ENCODE data around the gene RHOB. TPM values are rescaled to one million over a fixed set of nuclear protein-coding genes. Genes with fewer than 3 reads are reported as not detected.
A peak's percentile ranks its signal among the peaks of the same experiment; 100 is the strongest.

RHOB gene
- polyA plus RNA-seq, 3 donors: 43.3 to 602 (median 66.3) TPM

DNA sequence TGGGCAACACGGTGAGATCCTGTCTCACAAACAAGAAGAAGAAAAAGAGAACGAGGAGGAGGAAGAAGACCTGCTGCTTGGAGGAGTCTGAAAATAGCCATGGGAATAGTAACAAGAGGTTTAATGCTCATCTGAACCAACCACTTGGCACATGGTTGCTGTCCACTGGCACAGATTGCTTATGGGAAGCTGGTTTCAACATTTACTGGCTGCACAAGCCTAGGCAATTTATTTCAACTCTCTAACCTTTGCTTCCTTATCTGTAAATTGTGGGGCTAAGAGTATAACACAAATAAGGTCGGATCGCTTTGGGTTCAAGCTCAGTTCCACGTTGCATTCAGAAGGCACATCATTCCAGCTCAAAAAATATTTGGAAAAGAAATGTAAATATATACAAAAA, 14.2 kb upstream of the RHOB start:
- Histone ChIP-seq H2AFZ (ENCODE audit: insufficient read depth, low read depth, low read length, poor library complexity, severe bottlenecking) (no peak overlapping the region), H3K4me3 (replicated peaks in 1 of 3; ENCODE audit: low read depth in 2 of 3, low read length in 3 of 3) (no peak overlapping the region), H3K4me1 (ENCODE audit: control insufficient read depth in 1 of 2, insufficient read depth in 2 of 2, low read length in 2 of 2) (peaks cover 56 to 61% of the 10 kb centered on the region in 2 donors), H4K20me1 (ENCODE audit: insufficient read depth, low read length) (no peaks in the 10 kb centered on the region), H3K27ac (ENCODE audit: low read depth in 1 of 2, low read length in 2 of 2) (peak overlapping the region; percentile 8 to 46), H3K4me2 (replicated peaks; ENCODE audit: extremely low read depth, low read length, poor library complexity, severe bottlenecking) (no peak overlapping the region), H3K27me3 (ENCODE audit: control insufficient read depth in 2 of 2, insufficient read depth in 2 of 2, low read length in 2 of 2) (no peaks in the 10 kb centered on the region), H3K9me3 (replicated peaks in 1 of 2; ENCODE audit: control insufficient read depth in 1 of 2, insufficient read depth in 1 of 2, low read length in 2 of 2) (no peaks in the 10 kb centered on the region), H3K79me2 (ENCODE audit: insufficient read depth, low read length) (no peaks in the 10 kb centered on the region), H3K9ac (ENCODE audit: insufficient read depth, low read length, poor library complexity, severe bottlenecking) (no peak overlapping the region), H3K36me3 (replicated peaks in 1 of 2; ENCODE audit: control insufficient read depth in 1 of 2, insufficient read depth in 2 of 2, low read length in 2 of 2) (no peaks in the 10 kb centered on the region)
- TF ChIP-seq, protein P1, sequence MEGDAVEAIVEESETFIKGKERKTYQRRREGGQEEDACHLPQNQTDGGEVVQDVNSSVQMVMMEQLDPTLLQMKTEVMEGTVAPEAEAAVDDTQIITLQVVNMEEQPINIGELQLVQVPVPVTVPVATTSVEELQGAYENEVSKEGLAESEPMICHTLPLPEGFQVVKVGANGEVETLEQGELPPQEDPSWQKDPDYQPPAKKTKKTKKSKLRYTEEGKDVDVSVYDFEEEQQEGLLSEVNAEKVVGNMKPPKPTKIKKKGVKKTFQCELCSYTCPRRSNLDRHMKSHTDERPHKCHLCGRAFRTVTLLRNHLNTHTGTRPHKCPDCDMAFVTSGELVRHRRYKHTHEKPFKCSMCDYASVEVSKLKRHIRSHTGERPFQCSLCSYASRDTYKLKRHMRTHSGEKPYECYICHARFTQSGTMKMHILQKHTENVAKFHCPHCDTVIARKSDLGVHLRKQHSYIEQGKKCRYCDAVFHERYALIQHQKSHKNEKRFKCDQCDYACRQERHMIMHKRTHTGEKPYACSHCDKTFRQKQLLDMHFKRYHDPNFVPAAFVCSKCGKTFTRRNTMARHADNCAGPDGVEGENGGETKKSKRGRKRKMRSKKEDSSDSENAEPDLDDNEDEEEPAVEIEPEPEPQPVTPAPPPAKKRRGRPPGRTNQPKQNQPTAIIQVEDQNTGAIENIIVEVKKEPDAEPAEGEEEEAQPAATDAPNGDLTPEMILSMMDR (IDR thresholded peaks at IDR 0.05): no peak
- 6% methylated on average over 2 of the region's 5 CpGs for WGBS (ENCODE audit: insufficient coverage)
- Mint-ChIP-seq H3K36me3 (peaks cover 6% of the 10 kb centered on the region in 2 donors), H3K4me1 (peaks cover 65% of the 10 kb centered on the region), H3K9me3 (peaks cover 0 to 2% (median 0%) of the 10 kb centered on the region in 7 donors), H3K27ac (peak overlapping the region in 6 of 7 donors; percentile 49 to 81 (median 65)), H3K27me3 (ENCODE audit: low read depth in 3 of 3) (peaks cover 0 to 2% (median 1%) of the 10 kb centered on the region in 3 donors), H3K4me3 (peak overlapping the region in 1 of 2 donors; percentile 72)
- DNase-seq: no peak
- intact Hi-C loops (cut with micrococcal nuclease): no loop called here

DNA sequence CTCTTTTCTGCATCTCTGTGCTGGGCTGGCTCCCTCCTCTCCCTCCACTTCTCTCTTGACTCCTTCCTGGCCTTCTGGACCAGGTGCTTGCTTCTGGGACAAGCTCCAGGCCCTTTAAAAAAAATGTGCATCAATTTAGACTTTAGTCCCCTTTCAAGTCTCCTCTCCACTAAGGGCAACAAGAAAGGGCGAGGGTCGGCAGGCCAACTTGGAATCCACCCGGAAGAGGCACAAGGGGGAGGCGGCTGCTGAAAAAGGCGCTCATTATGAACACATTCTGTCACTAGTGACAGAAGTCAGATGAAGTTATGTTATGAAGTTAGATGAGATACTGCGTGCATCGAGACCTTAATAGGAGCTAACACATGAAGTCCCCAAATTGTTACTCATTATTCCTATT, 13.6 kb upstream of the RHOB start:
- no peaks in the 10 kb centered on the region for H3K9me3 ChIP-seq (replicated peaks in 1 of 2; ENCODE audit: control insufficient read depth in 1 of 2, insufficient read depth in 1 of 2, low read length in 2 of 2)
- intact Hi-C loops (cut with micrococcal nuclease): no loop called here
- H3K27me3 Mint-ChIP-seq (ENCODE audit: low read depth in 3 of 3): peaks cover 0 to 2% (median 1%) of the 10 kb centered on the region in 3 donors
- no peaks in the 10 kb centered on the region for H3K27me3 ChIP-seq (ENCODE audit: control insufficient read depth in 2 of 2, insufficient read depth in 2 of 2, low read length in 2 of 2)
- H2AFZ ChIP-seq (ENCODE audit: insufficient read depth, low read depth, low read length, poor library complexity, severe bottlenecking): no peak overlapping the region
- peak overlapping the region in 5 of 7 donors; percentile 33 to 80 (median 72) for H3K27ac Mint-ChIP-seq
- DNase-seq: no peak
- peaks cover 56 to 61% of the 10 kb centered on the region in 2 donors for H3K4me1 ChIP-seq (ENCODE audit: control insufficient read depth in 1 of 2, insufficient read depth in 2 of 2, low read length in 2 of 2)
- peaks cover 0 to 2% (median 0%) of the 10 kb centered on the region in 7 donors for H3K9me3 Mint-ChIP-seq
- no peaks in the 10 kb centered on the region for H3K36me3 ChIP-seq (replicated peaks in 1 of 2; ENCODE audit: control insufficient read depth in 1 of 2, insufficient read depth in 2 of 2, low read length in 2 of 2)
- H3K4me3 Mint-ChIP-seq: no peak overlapping the region
- H3K4me3 ChIP-seq (replicated peaks in 1 of 3; ENCODE audit: low read depth in 2 of 3, low read length in 3 of 3): no peak overlapping the region
- H4K20me1 ChIP-seq (ENCODE audit: insufficient read depth, low read length): no peaks in the 10 kb centered on the region
- H3K36me3 Mint-ChIP-seq: peaks cover 6% of the 10 kb centered on the region in 2 donors
- 95% methylated on average over 3 of the region's 7 CpGs for WGBS (ENCODE audit: insufficient coverage)
- TF ChIP-seq, protein P1 (IDR thresholded peaks at IDR 0.05): no peak
- no peak overlapping the region for H3K27ac ChIP-seq (ENCODE audit: low read depth in 1 of 2, low read length in 2 of 2)
- no peak overlapping the region for H3K9ac ChIP-seq (ENCODE audit: insufficient read depth, low read length, poor library complexity, severe bottlenecking)
- no peaks in the 10 kb centered on the region for H3K79me2 ChIP-seq (ENCODE audit: insufficient read depth, low read length)
- H3K4me1 Mint-ChIP-seq: peaks cover 65% of the 10 kb centered on the region
- no peak overlapping the region for H3K4me2 ChIP-seq (replicated peaks; ENCODE audit: extremely low read depth, low read length, poor library complexity, severe bottlenecking)
